Fibroblast of lung (primary cell): ENCODE measurements around the gene NPIPB4. TPM values are rescaled to one million over a fixed set of nuclear protein-coding genes. Genes with fewer than 3 reads are reported as not detected.
"Not testable (repeated sequence)": the region's sequence is repeated elsewhere in the genome, so short reads cannot be mapped to it uniquely, and the experiment has no call there.

Experiments
- DNase-seq, 2 donors: peaks; one replicate each; pipeline versions ENCODE4 v3.0.0 to v3.0.0-alpha.2; 2010; ENCODE audit warnings: low read depth in 2 of 2
- H2AFZ ChIP-seq: 2 replicates; pipeline ENCODE4 v1.5.1; 2012; ENCODE audit warnings: low read length, control low read depth, inconsistent platforms
- H3K27ac ChIP-seq: 2 replicates; pipeline ENCODE4 v1.5.1; 2011; ENCODE audit warnings: low read length, control low read depth; ENCODE audit not compliant: insufficient read depth
- H3K27me3 ChIP-seq: 2 replicates; pipeline ENCODE4 v1.5.1; 2011; ENCODE audit warnings: mild to moderate bottlenecking, low read length; ENCODE audit not compliant: control insufficient read depth, insufficient read depth
- H3K36me3 ChIP-seq: 2 replicates; pipeline ENCODE4 v1.5.1; 2011; ENCODE audit warnings: low read length; ENCODE audit not compliant: control insufficient read depth, insufficient read depth
- H3K4me1 ChIP-seq: 2 replicates; pipeline ENCODE4 v1.5.1; 2011; ENCODE audit warnings: low read length; ENCODE audit not compliant: control insufficient read depth, insufficient read depth; ENCODE audit errors: extremely low read depth
- H3K4me2 ChIP-seq: 2 replicates; pipeline ENCODE4 v1.5.1; 2011; ENCODE audit warnings: low read length, control low read depth; ENCODE audit not compliant: insufficient read depth; ENCODE audit errors: extremely low read depth
- H3K4me3 ChIP-seq, 4 experiments: fragments of 200-600 bp in 1 of 4; sonication (generic) in 1 of 4; replicated peaks in 1 of 4; 2 replicates each; pipeline ENCODE4 v1.5.1; 2011 to 2016; ENCODE audit warnings: low read length in 4 of 4, low read depth in 3 of 4, mild to moderate bottlenecking in 3 of 4, control low read depth in 2 of 4, inconsistent platforms in 1 of 4, mixed read lengths in 1 of 4; ENCODE audit not compliant: insufficient read depth in 1 of 4; ENCODE audit errors: control extremely low read depth in 1 of 4
- H3K79me2 ChIP-seq: 2 replicates; pipeline ENCODE4 v1.5.1; 2012; ENCODE audit warnings: mild to moderate bottlenecking, low read length, inconsistent platforms; ENCODE audit not compliant: control insufficient read depth, insufficient read depth
- H3K9ac ChIP-seq: 2 replicates; pipeline ENCODE4 v1.5.1; 2011; ENCODE audit warnings: mild to moderate bottlenecking, low read length, control low read depth; ENCODE audit not compliant: insufficient read depth
- H3K9me3 ChIP-seq: 2 replicates; pipeline ENCODE4 v1.5.1; 2012; ENCODE audit warnings: low read depth, low read length; ENCODE audit not compliant: control insufficient read depth, insufficient read depth
- H4K20me1 ChIP-seq: 2 replicates; pipeline ENCODE4 v1.5.1; 2011; ENCODE audit warnings: low read length; ENCODE audit not compliant: control insufficient read depth, insufficient read depth; ENCODE audit errors: extremely low read depth
- polyA minus RNA-seq: library from RNA; depleted of rRNA, polyadenylated mRNA; stranded (reverse); fragments of >200 nt; gene quantifications from 2 replicates; pipeline ENCODE4 v1.2.3, GENCODE V29; 2011; ENCODE audit warnings: low replicate concordance
- polyA plus RNA-seq, 2 donors: library from polyadenylated mRNA; depleted of rRNA in 1 of 2; stranded (reverse) in 1 of 2; unstranded in 1 of 2; fragments of >200 nt; gene quantifications; 2 replicates each; pipeline ENCODE4 v1.2.1, GENCODE V29; 2011 to 2012; ENCODE audit warnings: missing spikeins in 1 of 2
- total RNA-seq: library from RNA; depleted of rRNA; stranded (reverse); fragments of >200 nt; gene quantifications from 2 replicates; pipeline ENCODE4 v1.2.1, GENCODE V29; 2014

The NPIPB4 gene
- total RNA-seq, result 18.2 and 32.2 TPM in 2 replicates
- polyA plus RNA-seq, result 7.0 and 7.8 TPM in 2 replicates
- 5.3 and 8.3 TPM in 2 replicates for polyA plus RNA-seq (2012)
- 10.0 and 12.4 TPM in 2 replicates for polyA minus RNA-seq

DNA sequence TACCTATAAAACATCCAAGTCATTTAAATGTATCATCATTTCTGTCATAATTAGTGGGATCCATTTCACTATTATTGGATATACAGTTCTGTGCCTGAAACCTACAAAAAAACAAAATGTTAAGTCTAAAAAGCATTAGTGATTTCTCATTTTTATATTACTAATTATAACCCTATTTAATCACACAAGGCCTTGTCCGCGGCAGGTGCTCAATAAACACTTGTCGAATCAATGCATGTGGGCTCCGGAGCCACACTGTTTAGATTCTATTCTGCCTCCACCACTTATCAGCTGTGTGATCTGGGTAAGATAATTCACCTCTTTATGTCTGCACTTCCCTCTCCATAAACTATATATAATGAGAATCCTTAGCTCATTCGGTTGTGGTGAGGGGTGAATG is at the start of gene NPIPB4:
Gene NPIPB4 (minus strand): TSS at position 101 of the 400 bp plus-strand sequence. CDS start 378 bp downstream, outside the sequence.
- H3K4me2 ChIP-seq, H3K27ac ChIP-seq, H3K4me3 ChIP-seq, H2AFZ ChIP-seq, H3K27me3 ChIP-seq, H4K20me1 ChIP-seq, H3K9me3 ChIP-seq, H3K36me3 ChIP-seq, H3K79me2 ChIP-seq, H3K9ac ChIP-seq, H3K4me1 ChIP-seq, DNase-seq: not testable (repeated sequence)

DNA sequence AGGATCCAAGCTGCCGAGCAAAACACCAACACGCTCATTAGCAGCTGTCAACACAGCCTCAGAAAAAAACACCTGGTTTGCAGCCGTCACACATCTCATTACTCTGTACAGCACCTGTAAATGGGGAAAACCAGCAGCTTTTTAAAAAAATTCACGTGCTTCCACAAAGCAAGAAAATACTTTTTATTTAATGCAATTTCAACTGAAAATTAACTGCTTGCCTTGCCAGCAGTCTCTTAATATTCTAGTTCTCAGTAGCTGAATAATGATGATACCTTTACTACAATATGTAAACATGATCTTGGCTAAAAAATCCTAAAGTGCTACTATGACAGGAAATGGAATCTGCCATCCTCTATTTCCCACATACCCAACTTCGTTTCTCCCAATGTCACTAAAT is 41.4 kb upstream of the NPIPB4 start:
- not testable (repeated sequence) for H3K79me2 ChIP-seq, H3K27ac ChIP-seq, H3K9ac ChIP-seq, H3K27me3 ChIP-seq, H3K36me3 ChIP-seq, H2AFZ ChIP-seq, H3K4me2 ChIP-seq, H3K9me3 ChIP-seq, DNase-seq, H3K4me1 ChIP-seq, H4K20me1 ChIP-seq, H3K4me3 ChIP-seq

DNA sequence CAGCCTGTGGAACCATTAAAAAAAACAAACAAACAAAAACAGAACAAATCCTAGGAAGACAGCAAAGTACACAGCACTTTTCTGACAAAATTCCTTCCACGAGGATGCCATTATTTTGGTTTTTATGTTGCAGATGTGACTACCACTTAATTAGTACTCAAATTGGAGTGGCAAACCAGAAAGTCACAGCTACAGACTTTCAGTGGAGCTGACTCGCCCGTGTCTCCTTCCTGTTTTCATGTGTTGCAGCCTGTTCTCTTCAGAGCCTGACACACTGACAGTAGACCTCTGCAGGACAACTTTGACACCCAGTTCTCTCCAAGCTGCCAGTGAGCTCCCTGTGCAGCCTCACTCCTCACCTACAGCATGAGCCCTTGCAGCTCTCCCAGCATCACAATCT is 24.4 kb upstream of the NPIPB4 start:
- H3K9me3 ChIP-seq, H3K27ac ChIP-seq, DNase-seq: not testable (repeated sequence)

DNA sequence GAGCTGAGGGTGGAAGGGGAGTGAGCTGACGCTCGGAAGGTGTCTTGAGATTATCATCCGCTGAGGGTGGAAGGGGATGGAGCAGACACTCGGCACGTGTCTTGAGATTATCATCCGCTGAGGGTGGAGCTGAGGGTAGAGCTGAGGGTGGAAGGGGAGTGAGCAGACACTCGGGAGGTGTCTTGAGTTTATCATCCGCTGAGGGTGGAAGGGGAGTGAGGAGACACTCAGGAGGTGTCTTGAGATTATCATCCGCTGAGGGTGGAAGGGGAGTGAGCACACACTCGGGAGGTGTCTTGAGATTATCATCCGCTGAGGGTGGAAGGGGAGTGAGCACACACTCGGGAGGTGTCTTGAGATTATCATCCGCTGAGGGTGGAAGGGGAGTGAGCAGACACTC is 20.4 kb downstream of the NPIPB4 start:
- not testable (repeated sequence) for H4K20me1 ChIP-seq, H3K27ac ChIP-seq, H3K9ac ChIP-seq, H3K4me3 ChIP-seq, H3K9me3 ChIP-seq, H3K27me3 ChIP-seq, H2AFZ ChIP-seq, DNase-seq, H3K4me1 ChIP-seq, H3K36me3 ChIP-seq, H3K79me2 ChIP-seq, H3K4me2 ChIP-seq

More for the DNA sequence above, 24.4 kb upstream of the NPIPB4 start:
- H3K4me3 ChIP-seq, H3K4me2 ChIP-seq, H3K79me2 ChIP-seq, H2AFZ ChIP-seq, H3K4me1 ChIP-seq, H3K36me3 ChIP-seq, H3K27me3 ChIP-seq, H4K20me1 ChIP-seq, H3K9ac ChIP-seq: not testable (repeated sequence)

DNA sequence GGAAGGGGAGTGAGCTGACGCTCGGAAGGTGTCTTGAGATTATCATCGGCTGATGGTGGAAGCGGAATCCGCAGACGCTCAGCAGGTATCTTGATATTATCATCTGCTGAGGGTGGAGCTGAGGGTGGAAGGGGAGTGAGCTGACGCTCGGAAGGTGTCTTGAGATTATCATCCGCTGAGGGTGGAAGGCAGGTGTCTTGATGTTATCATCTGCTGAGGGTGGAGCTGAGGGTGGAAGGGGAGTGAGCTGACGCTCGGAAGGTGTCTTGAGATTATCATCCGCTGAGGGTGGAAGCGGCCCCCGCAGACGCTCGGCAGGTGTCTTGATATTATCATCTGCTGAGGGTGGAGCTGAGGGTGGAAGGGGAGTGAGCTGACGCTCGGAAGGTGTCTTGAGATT is 21.2 kb downstream of the NPIPB4 start:
- H3K79me2 ChIP-seq, DNase-seq, H3K36me3 ChIP-seq, H4K20me1 ChIP-seq, H3K9ac ChIP-seq, H3K4me1 ChIP-seq, H3K9me3 ChIP-seq, H3K27ac ChIP-seq, H3K4me2 ChIP-seq, H3K27me3 ChIP-seq, H2AFZ ChIP-seq, H3K4me3 ChIP-seq: not testable (repeated sequence)

DNA sequence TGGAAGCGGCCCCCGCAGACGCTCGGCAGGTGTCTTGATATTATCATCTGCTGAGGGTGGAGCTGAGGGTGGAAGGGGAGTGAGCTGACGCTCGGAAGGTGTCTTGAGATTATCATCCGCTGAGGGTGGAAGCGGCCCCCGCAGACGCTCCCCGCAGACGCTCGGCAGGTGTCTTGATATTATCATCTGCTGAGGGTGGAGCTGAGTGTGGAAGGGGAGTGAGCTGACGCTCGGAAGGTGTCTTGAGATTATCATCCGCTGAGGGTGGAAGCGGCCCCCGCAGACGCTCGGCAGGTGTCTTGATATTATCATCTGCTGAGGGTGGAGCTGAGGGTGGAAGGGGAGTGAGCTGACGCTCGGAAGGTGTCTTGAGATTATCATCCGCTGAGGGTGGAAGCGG is 21.8 kb downstream of the NPIPB4 start:
- not testable (repeated sequence) for H3K27me3 ChIP-seq, H4K20me1 ChIP-seq, H3K4me3 ChIP-seq, H2AFZ ChIP-seq, H3K79me2 ChIP-seq, H3K36me3 ChIP-seq, H3K4me2 ChIP-seq, H3K9me3 ChIP-seq, DNase-seq, H3K27ac ChIP-seq, H3K9ac ChIP-seq, H3K4me1 ChIP-seq

DNA sequence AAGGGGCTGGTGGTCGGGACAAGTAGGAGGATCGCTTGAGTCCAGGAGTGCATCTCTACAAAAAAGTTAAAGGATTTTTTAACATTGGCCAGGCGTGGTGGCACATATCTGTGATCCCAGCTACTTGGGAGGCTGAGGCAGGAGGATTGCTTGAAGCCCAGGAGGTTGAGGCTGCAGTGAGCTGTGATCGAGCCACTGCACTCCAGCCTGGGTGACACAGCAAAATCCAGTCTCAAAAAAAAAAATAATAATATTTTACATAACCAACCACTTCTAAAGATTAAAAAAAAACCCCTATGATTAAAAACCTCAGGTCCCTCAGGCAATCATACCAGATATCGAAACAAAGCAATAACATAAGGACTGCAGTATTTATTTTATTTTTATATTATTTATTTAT is 23.3 kb downstream of the NPIPB4 start:
- not testable (repeated sequence) for H3K4me1 ChIP-seq, H2AFZ ChIP-seq, H3K79me2 ChIP-seq, H3K9ac ChIP-seq, H3K4me3 ChIP-seq, H3K4me2 ChIP-seq, H3K9me3 ChIP-seq, H3K36me3 ChIP-seq, H3K27ac ChIP-seq, H3K27me3 ChIP-seq, DNase-seq, H4K20me1 ChIP-seq
